ENCODE data around the gene ATRIP.
"Not testable (repeated sequence)": the region's sequence is repeated elsewhere in the genome, so short reads cannot be mapped to it uniquely, and the experiment has no call there.

Gene ATRIP

GRCh38 chr3:48436855-48437254 is 9.7 kb upstream of the ATRIP start:
- no peak for DNase-seq (ENCODE audit: low spot score)

GRCh38 chr3:48437812-48438211 is 8.7 kb upstream of the ATRIP start:
- DNase-seq (ENCODE audit: low spot score), result no peak

- peak; percentile 95 for DNase-seq (ENCODE audit: low spot score)
Measured at GRCh38 chr3:48439820-48440589, 6.5 kb upstream of the ATRIP start, which contains the start of the genes CCDC51 and TMA7. Gene CCDC51, minus strand, starts transcription at chr3:48440119. Its CDS starts 4,991 bp downstream, at chr3:48435128. Gene TMA7, plus strand, starts transcription at chr3:48440257. Its CDS starts 40 bp downstream, at chr3:48440297.

DNA sequence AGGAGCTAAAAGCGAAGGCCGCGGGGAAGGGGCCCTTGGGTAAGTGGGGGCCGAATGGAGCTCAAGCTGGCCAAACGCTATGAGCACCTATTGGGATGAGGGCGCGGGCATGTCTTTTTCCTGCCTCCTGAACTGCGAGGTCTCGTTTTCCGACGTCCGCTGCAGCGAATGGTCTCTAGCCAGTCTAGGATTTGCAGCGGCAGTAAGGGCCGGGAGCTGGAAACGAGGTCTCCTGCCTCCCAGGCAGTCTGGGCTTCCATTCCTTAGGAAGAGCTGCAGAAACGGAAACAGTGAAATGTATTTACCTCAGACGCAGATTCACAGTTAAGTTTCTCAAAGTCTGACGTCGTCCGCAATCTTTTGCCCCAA is 6.0 kb upstream of the ATRIP start:
- peak; percentile 32 for DNase-seq (ENCODE audit: low spot score)

GRCh38 chr3:48441940-48442339 is 4.6 kb upstream of the ATRIP start:
- no peak for DNase-seq (ENCODE audit: low spot score)

DNA sequence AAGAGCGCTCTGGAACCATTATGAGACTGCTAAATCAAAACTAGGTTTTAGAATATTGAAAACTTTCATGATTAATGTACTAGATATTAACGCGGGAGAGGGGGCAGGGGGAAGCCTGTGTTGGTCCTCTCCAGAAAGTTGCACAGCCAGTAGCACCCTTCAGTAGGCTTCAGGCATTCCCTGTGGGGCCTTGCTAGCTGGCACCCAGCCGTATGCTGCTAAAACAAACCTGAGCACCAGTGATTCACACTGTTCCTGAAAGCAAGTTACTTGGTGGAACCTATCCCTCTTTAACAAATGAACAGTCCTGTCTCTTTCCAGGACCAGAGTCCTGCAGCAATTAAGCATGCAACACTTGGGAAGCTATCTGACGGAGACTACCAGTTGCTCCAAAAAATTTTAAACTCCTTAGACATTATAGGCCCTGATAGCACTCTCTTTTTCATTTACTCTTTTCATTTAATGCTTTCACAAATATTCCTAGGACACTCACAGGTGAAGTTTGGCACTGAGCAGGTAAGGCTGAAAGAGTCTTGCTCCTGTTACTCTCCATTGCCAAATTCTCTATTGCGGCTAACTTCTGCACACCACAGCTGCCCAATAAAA is 1.2 kb upstream of the ATRIP start:
- no peak for DNase-seq (ENCODE audit: low spot score)

- DNase-seq (ENCODE audit: low spot score), result no peak
Measured at GRCh38 chr3:48446043-48446424, 503 bp upstream of the ATRIP start.

DNA sequence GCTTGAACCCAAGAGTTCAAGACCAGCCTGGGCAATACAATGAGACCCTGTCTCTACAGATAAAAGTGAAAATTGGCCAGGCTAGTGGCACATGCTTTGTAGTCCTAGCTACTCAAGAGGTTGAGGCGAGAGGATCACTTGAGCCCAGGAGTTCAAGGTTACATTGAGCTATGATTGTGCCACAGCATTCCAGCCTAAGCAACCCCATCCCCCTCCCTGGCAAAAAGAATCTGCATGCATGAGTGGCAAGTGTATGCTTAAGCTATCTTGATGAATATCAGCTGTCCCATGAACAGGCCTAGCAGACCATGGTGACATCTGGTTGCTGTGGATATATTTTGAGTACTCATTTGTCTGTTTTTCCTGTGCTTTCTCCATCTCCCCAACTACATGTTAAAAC is 4.7 kb downstream of the ATRIP start:
- no peak for DNase-seq (ENCODE audit: low spot score)

GRCh38 chr3:48456456-48456855 is 9.9 kb downstream of the ATRIP start:
- DNase-seq (ENCODE audit: low spot score), result no peak

DNA sequence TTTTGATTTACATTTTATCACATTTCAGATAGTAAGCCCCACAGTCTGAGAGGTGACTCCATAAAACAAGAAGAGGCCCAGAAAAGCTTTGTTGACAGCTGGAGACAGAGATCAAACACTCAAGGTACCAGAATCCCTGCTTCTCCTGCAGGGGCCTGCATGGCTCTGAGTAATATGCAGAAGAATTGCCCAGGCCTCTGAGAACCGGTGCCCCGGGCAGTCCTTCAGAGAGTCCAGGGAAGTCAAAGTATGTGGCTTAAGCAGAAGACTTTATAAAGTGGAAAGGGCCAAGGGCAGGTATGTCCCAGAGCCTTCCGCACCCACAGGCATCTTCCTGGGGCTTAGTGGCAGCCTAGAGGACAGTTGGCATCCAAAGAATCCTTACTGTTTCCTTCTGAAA is 12.8 kb downstream of the ATRIP start:
- no peak for DNase-seq (ENCODE audit: low spot score)

- no peak for DNase-seq (ENCODE audit: low spot score)
Measured at GRCh38 chr3:48459773-48460516, 13.4 kb downstream of the ATRIP start.

DNA sequence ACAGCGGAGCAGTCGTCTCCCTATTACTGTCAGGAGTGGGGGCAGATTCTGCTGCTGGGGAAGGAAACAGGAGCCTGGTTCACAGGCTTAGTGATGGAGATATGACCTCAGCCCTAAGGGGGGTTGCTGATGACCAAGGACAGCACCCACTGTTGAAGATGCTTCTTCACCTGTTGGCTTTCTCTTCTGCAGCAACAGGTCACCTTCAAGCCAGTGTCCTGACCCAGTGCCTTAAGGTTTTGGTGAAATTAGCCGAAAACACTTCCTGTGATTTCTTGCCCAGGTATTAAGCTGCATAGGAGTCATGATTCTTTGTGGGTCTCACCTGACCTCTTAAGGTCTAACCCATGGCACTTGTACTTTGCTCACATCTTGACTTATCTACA is 14.0 kb downstream of the ATRIP start:
- no peak for DNase-seq (ENCODE audit: low spot score)

GRCh38 chr3:48461767-48462166 is 15.2 kb downstream of the ATRIP start:
- DNase-seq (ENCODE audit: low spot score), result not testable (repeated sequence)

- no peak for DNase-seq (ENCODE audit: low spot score)
Measured at GRCh38 chr3:48463703-48464102, 17.2 kb downstream of the ATRIP start.

- DNase-seq (ENCODE audit: low spot score), result no peak
Measured at GRCh38 chr3:48464713-48465221, 18.2 kb downstream of the ATRIP start.

DNA sequence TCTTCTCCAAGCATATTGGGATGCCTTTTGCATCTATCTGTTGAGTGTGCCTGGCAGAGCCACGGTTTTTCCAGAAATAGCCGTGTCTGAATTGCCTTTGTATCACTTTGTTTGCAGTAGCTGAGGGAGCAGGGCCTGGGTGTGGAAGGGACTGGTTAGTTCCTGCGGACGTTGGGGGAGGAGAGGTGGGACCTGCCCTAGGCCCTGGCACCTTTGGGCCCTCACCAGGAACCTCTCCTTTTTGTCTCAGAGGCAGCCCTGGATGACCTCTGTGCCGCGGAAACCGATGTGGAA is 18.6 kb downstream of the ATRIP start:
- DNase-seq (ENCODE audit: low spot score), result no peak

- peak; percentile 100 for DNase-seq (ENCODE audit: low spot score)
Measured at GRCh38 chr3:48465531-48466378, 19.2 kb downstream of the ATRIP start.

- DNase-seq (ENCODE audit: low spot score), result peak; percentile 48
Measured at GRCh38 chr3:48466386-48467109, 20.0 kb downstream of the ATRIP start.

DNA sequence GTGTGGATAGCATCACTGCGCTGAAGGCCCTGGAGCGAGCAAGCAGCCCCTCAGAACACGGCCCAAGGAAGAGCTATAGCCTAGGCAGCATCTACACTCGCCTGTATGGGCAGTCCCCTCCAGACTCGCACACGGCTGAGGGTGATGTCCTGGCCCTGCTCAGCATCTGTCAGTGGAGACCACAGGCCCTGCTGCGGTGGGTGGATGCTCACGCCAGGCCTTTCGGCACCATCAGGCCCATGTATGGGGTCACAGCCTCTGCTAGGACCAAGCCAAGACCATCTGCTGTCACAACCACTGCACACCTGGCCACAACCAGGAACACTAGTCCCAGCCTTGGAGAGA is 20.5 kb downstream of the ATRIP start:
- no peak for DNase-seq (ENCODE audit: low spot score)

- no peak for DNase-seq (ENCODE audit: low spot score)
Measured at GRCh38 chr3:48467473-48468267, 21.1 kb downstream of the ATRIP start.

GRCh38 chr3:48468329-48468731 is 21.8 kb downstream of the ATRIP start:
- no peak for DNase-seq (ENCODE audit: low spot score)

Data from kidney capillary endothelial cell (primary cell).